ENCODE data around the gene LKAAEAR1.
A peak's percentile ranks its signal among the peaks of the same experiment; 100 is the strongest.

The LKAAEAR1 gene

DNA sequence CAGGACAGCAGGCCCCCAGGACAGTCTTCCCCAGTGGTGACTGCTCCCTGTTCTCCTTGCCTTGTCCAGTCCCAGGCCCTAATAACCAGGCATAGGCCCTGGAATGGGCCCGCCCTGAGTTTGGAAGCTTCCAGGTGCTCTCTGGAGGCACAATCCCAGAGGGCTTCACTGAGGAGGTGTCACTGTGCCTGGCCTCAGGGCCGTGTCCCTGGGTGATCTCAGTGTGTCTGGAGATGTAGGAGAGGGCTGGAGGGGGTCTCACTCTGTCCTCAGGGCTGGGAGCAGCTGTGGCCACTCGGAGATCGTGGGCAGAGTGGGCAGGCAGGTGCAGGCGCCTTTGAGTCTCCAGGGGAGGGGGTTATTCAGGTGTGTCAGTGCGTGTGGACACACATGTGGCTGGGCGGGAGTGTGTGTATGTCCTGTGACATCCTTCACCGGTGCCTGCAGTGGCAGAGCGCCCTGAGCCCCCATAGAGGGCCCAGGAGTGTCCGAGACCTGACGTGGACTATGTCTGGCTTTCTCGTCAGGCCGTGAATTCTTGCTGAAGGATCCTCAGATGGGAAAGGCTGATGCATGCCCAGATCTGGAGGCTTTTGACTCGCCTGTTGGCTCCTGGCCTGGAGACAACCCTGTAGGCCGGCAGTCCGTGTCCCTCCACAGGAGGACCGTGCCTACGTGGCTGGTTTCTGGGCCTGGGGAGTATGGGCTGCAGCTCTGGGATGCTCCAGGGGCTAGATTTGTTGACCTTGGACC, 28.7 kb upstream of the LKAAEAR1 start:
- no peak overlapping the region for H3K4me3 ChIP-seq
- no peak overlapping the region for H3K27ac ChIP-seq

- H3K4me3 ChIP-seq, result no peak overlapping the region
- no peak overlapping the region for H3K27ac ChIP-seq
Observed at GRCh38 chr20:64111841-64112641, 27.8 kb upstream of the LKAAEAR1 start.

- Histone ChIP-seq H3K4me3 (no peak overlapping the region), H3K27ac (no peak overlapping the region)
Observed at GRCh38 chr20:64110411-64111068, 26.3 kb upstream of the LKAAEAR1 start.

DNA sequence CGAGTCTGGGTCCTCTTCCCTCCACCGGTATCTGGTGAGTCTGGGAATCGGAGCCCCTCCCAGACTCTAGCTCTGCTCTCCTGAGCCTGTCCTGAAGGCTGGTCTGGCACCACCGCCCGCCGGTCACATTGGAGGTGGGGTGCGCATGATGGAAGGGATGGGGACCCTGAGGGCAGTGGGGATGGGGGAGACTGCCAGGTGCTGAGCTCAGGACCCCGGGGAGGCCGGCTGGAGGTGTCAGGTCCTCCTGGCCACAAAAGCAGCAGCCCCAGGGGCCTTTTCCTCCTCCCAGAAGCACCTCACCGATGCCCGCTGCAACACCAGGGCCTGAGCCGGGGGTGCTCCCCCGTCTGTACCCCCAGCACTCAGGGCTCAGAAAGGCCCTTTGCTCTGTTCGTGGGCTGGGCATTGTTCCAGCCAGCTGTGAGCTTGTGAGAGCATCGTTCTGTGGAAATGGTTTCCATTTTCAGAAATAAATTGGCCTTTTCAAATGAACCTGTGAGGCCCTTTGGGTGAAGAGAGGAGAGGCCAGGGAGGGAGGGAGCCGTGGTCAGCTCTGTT, 25.7 kb upstream of the LKAAEAR1 start:
- no peak overlapping the region for H3K4me3 ChIP-seq
- no peak overlapping the region for H3K27ac ChIP-seq

GRCh38 chr20:64108731-64109681, 24.8 kb upstream of the LKAAEAR1 start:
- no peak overlapping the region for H3K4me3 ChIP-seq
- no peak overlapping the region for H3K27ac ChIP-seq

GRCh38 chr20:64107736-64108457, 23.7 kb upstream of the LKAAEAR1 start:
- Histone ChIP-seq H3K27ac (no peak overlapping the region), H3K4me3 (no peak overlapping the region)

DNA sequence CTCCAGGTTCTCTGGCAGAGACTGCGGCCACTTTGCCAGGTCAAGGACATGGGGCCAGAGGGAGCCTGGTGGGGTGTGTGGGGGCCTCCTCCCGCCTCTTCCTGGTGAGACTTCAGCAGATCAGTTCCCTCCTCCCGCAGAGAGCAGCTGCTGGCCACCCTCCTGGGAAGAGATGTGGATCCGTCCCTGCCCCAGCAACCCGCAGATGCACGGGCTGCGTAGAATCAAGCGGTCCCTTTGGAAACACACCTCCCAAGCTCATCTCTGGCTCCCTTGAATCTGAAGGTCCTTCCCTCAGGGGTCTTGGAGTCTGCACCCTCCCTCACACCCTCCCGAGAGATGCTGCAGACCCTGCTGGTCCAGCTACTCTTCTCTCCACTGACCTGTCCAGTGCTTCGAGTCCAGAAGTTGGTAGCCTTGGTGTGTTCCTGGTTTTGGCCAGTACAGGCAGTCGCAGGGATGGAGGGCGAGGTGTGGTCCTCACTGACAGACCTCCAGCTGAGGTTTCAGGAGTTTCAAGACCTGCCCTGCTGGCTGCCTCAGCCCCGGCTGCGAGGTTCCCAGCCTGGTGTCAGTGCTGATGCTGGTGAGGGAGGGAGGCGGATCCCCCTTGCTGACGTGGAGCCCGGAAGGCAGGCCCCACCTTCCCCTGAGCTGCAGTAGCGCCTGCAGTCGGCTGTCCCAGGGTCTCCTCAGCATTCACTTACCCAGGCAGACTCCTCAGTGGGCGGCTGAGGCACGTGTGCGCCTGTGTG, 23.0 kb upstream of the LKAAEAR1 start, which contains the start of gene NPBWR2:
Gene NPBWR2 (minus strand): TSS at position 585 of the 755 bp plus-strand sequence. CDS start 734 bp downstream, outside the sequence.
- no peak within 1 kb of the TSS for H3K27ac ChIP-seq

GRCh38 chr20:64106435-64106961, 22.3 kb upstream of the LKAAEAR1 start:
- no peak overlapping the region for H3K4me3 ChIP-seq

More for the DNA sequence above, 23.0 kb upstream of the LKAAEAR1 start, which contains the start of gene NPBWR2:
- no peak within 1 kb of the TSS for H3K4me3 ChIP-seq

GRCh38 chr20:64105846-64106434, 21.7 kb upstream of the LKAAEAR1 start:
- Histone ChIP-seq H3K4me3 (no peak overlapping the region), H3K27ac (no peak overlapping the region)

More at GRCh38 chr20:64106435-64106961, 22.3 kb upstream of the LKAAEAR1 start:
- H3K27ac ChIP-seq, result no peak overlapping the region

DNA sequence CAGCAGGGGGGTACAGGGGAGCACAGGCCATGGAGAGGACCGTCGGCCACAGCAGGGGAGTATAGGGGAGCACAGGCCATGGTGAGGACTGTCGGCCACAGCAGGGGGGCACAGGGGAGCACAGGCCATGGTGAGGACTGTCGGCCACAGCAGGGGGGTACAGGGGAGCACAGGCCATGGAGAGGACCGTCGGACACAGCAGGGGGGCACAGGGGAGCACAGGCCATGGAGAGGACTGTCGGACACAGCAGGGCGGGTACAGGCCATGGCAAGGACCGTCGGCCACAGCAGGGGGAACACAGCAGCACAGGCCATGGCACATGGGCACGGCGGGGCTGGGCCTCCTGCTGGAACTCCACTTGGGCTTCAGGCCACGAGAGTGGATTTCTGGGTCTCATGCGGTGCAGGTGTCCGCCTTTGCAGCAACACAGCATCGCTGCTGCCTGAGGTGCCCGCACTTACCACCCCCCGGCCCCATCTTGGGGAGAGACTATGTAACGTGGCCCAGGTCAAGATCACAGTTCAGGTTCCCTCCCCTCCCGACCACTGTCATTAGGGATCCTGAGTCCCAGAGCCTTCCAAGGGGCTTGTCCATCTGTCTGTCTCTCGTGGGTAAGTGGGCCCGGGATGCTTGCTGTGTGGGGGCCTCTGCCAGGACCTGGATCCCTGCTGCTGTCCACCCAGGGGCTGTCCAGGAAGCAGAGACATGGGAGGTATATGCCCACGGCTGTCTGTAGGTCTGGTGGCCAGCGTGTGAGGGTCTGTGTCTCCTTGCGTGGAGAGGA, 20.7 kb upstream of the LKAAEAR1 start:
- H3K27ac ChIP-seq, result no peak overlapping the region
- no peak overlapping the region for H3K4me3 ChIP-seq

DNA sequence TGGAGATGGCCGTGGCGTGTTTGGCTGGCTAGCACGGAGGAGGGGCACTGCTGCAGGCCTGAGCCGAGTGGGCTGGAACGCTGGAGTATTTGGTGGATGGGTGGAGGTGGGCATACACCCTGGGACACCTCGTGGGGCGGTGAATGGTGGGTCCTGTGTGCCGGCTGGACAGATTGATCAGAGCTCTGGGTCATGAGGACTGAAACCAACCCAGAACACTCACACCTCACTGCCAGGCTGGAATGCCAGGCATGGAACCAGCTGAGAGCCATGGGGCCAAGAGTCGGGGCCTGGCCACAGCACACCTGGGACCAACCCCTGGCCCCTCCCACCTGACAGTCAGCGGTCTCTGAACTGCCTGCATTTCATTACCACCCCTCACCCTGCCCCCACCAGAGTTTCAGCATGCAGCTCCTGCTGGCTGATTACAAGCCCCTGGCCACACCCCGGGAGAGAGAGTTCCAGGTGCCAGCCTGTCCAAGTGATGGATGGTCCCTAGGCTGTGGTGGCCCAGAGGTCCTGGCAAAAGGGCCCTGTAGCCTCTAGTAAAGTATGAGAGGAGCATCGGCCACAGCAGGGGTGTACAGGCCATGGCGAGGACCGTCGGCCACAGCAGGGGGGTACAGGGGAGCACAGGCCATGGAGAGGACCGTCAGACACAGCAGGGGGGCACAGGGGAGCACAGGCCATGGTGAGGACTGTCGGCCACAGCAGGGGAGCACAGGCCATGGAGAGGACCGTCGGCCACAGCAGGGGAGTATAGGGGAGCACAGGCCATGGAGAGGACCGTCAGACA, 19.9 kb upstream of the LKAAEAR1 start:
- no peak overlapping the region for H3K27ac ChIP-seq

GRCh38 chr20:64102647-64103354, 18.6 kb upstream of the LKAAEAR1 start:
- H3K4me3 ChIP-seq, result peak overlapping the region in 4 of 7 experiments; percentile 6 to 42 (median 20)
- H3K27ac ChIP-seq, result no peak overlapping the region

More for the DNA sequence above, 19.9 kb upstream of the LKAAEAR1 start:
- no peak overlapping the region for H3K4me3 ChIP-seq

DNA sequence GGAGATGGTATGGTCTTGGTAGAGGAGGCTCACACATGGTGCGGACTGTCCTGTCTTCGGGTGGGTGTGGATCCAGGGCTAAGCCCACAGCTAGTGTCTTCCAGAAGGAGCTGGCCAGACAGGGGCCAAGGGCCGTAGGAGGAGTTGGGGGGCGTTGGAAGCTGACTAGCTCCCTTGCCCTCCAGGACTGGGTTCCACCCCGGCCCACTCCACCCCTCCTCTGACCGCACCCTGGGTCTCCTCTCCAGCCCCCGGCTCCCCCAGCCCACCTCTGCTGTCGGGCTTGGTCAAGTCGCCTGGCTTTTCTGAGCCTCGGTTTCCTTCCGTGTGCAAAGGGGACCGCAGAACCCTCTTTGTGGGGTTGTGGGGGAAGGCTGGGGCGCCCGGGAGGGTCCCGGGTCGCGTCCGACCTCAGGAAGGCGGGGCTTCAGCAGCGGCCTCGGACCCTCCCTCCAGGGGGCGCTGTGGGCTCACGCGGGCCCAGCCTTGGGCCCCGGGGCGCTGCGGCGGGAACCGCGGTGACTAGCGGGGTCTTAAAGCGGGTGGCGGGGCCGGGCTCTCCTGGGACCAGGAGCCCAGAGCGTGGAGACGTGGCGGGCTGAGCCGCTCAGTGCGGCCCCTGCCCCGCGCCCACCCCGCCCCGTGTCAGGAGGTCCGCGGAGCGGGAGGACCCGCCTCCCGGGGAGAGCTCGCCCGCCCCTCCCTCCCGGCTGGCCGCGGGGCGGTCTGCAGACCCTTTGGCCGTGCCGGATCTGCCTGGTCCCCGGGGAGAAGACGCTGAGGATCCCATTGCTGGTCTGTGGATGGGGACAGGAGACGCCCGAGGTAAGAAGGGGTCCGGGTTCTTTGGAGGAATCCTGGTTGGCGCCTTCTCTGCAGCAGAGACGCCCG, 17.8 kb upstream of the LKAAEAR1 start:
- Histone ChIP-seq H3K4me3 (peak overlapping the region in 4 of 7 experiments; percentile 6 to 42 (median 20)), H3K27ac (no peak overlapping the region)

Measured in skin epidermis (tissue), 12 donors.